NCI-H2171 treated with DMSO at 0.1 percent for 48 hours (cell line): ENCODE measurements around the gene HTR1A.
A peak's percentile ranks its signal among the peaks of the same experiment; 100 is the strongest.

Experiments used
- DNase-seq: peaks from one replicate; lab custom pipeline; 2025; lab: John Stamatoyannopoulos, UW

The HTR1A gene

DNA sequence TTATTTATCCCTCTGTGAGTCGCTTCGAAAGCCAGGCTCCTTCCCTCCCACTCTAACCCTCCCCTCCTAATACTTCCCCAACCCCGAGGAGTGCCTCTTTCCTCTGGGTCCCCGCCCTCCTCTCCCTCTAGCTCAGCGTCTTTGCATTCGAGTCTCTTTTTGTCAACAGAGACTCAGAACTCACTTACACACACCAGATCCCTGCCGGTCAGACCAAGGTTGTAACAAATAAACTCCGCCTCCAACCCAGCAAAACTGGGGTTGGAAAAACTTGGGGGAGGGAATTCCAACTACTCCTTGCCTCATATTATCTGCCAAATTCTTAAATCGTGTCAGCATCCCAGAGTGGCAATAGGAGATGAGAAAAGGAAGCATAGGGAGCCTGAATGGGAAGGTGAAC, at the start of gene HTR1A:
TSS of gene HTR1A (minus strand) at position 167 of the 400 bp plus-strand sequence. CDS start 726 bp downstream, outside the sequence.
- DNase-seq, result no peak

GRCh38 chr5:64003966-64004365, 41.7 kb upstream of the HTR1A start:
- DNase-seq, result no peak

DNA sequence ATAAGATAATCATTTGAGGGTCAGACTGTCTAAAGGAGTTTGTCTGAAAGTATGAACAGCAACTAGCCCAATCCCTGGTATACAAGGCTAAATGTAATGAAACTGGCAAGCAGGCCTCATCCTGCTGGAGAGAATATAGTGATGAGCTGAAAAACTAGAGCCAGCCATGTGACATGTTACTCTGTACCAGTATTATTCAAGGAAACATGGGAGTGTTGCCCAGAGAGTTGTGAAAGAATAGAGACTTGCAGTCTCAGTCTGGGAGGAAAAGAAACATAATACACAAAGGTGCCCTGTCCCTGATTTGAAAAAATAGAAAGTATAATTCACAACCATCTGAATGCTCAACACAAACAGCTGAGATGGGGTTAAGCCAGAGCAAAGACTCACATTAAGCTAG, 37.9 kb upstream of the HTR1A start:
- DNase-seq, result no peak

DNA sequence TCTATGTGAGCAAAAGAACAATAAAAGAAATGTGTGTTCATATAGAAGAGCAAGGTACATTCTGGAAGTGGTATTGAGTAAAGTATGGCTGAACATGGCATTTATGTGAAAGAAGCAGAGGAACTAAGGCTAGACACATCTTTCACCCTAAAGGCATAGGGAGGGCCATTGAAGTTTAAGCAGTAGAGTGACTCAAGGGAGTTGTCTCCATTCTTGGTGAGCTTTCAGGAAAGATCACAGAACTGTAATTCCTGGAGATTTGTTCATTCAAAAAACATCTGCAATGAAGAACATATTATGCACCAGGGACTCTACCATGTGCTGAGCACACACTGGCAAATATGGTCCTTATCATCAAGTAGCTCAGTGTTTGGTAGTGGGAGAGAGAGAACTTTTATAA, 24.8 kb upstream of the HTR1A start:
- no peak for DNase-seq

DNA sequence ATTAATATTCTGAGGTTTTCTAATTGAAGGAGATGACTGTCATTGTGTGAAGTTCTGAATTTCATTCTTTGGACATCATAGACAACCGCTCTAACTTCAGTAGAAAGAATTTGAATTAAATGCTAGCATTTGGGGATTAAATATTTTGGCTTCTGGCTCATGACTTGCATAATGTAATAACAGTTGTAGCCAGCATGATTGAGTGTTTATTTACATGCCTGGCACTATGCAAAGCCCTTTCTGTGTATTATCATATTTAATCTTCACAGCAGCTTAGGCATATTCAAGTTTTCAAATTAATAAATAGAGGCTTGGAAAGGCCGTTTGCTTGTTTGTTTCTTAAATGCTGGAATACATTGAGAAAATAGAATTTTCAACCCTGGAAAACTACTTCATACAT, 19.6 kb upstream of the HTR1A start:
- no peak for DNase-seq

GRCh38 chr5:63963926-63964325, 1.7 kb upstream of the HTR1A start:
- no peak for DNase-seq

GRCh38 chr5:63963080-63963735, 963 bp upstream of the HTR1A start:
- DNase-seq, result peak; percentile 8

GRCh38 chr5:63961598-63962161, 565 bp downstream of the HTR1A start:
- DNase-seq, result no peak

- no peak for DNase-seq
Observed at GRCh38 chr5:63961125-63961597, 1.1 kb downstream of the HTR1A start.

GRCh38 chr5:63960646-63961045, 1.6 kb downstream of the HTR1A start:
- DNase-seq, result no peak

- peak; percentile 70 for DNase-seq
Observed at GRCh38 chr5:63959177-63959982, 2.9 kb downstream of the HTR1A start.

DNA sequence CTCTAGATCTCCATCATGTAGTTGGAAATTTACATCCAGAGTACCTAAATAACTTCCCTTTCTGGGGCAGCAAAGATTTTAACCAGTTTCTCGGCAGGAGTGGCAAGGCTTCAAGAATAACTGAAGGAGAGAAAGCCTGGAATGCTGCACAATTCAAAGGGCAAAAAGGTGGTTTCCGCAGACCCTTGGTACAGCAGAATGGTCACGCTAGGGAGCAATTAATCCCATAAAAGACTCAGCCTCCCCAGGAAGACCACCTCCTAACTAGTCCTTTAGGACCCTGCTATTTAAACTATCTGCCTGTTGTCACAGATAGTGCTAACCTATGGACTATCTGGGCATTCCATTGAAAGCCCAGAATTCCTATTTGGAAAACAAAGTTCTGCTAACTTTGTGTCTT, 3.6 kb downstream of the HTR1A start:
- DNase-seq, result no peak

DNA sequence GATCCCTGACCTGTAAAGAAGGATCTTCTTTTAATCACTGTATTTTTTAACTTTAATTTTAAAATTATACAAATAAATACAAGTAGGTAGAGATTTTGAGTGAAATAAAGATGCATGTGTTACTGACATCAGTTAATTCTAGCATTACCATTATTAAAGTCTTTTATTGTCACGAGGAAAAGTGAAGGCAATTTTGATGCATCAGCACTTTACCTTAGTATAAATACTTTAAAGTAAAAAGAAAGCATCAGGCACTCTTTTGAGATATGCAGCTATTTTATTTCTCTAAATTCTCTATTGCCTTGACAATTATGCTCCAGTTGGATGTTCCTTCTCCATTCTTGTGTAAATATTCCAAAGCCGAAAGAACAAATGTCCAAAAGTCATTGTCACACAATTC, 4.6 kb downstream of the HTR1A start:
- no peak for DNase-seq

- peak; percentile 15 for DNase-seq
Observed at GRCh38 chr5:63953217-63953616, 9.0 kb downstream of the HTR1A start.

GRCh38 chr5:63935103-63935502, 27.1 kb downstream of the HTR1A start:
- no peak for DNase-seq

DNA sequence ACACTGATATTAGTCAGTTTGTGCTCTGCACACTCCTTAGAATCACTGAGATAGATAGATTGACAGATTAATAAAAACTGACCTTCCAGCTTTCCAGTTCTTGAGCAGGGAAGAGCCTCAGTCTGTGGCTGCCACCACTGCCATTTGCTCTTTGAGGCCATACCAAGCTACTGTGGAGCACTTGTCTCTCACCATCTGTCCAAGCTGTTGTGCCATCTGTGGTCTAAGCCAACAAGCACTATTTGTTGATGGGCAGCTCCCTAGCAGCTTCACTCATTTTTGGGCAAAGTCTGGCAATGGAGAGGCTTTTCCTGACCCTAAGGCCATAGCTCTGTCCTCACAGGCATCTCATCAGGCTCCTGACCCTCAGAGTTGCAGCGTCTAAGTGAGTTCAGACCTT, 30.4 kb downstream of the HTR1A start:
- peak; percentile 66 for DNase-seq

DNA sequence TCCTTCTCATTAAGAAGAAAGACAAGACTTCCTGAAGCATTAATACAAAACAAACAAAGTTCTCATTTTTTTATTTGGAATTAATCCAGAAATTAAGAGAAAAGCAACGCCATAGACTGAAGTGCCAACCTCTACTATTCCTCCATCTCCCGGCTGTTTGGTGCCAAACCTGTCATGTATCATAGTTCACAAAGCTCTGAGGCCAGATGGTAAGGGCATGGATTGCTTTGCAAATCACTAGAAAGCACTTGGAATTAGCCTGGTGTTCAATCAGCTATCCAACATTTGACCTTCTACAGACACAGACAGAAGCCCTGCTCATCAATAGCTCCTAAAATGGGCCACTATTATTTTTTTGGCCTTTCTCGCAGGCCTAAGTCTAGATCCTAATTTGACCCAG, 33.8 kb downstream of the HTR1A start:
- DNase-seq, result peak; percentile 72

DNA sequence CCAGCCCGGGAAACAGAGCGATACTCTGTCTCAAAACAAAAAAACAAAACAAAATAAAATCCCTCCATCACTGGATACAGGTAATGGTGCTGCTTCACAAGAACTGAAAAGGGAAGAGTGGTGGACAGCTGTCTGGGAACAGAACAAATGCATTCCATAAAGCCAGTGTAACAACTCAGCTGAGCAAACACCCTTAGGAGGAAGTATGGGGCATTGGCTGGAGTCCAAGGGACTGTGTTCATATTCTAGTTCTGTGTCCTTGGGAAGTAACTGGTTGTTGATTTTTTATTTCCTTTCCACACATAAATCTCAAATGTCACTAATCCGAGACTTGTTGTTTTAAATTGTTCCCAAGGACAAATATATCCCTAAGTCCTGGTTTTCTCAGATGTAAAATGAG, 38.3 kb downstream of the HTR1A start:
- peak; percentile 10 for DNase-seq

- no peak for DNase-seq
Observed at GRCh38 chr5:63919763-63920478, 42.3 kb downstream of the HTR1A start.

DNA sequence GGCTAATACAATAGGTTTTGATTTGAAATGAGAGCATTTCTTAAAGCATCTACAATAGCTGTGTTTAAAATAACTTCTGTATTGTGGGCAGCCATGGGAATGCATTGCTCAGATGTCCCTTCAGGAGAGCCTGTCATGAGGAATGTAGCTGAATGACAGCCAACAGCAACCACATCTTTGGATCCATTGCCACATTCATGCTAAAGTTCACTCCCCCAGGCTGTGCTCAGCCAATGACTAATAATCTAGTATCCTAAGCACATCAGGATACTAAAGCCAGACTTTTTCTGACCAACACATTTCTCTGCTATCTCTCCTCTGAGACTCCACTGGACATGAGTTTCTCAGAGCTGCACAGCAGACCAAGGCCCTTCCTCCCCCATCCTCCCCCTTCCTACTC, 45.5 kb downstream of the HTR1A start:
- no peak for DNase-seq

GRCh38 chr5:63911871-63912270, 50.4 kb downstream of the HTR1A start:
- no peak for DNase-seq
